Central memory CD8-positive, alpha-beta T cell (primary cell): ENCODE data around the gene TRMT11.
"Not testable (repeated sequence)": the region's sequence is repeated elsewhere in the genome, so short reads cannot be mapped to it uniquely, and the experiment has no call there.

Source experiments
- ATAC-seq: fragments of 150-1000 bp; cut with Tn5 transposase; replicated peaks from 2 replicates; pipeline ENCODE4 v1.10.0; 2022; ENCODE audit warnings: mild to moderate bottlenecking, moderate FRiP score, moderate number of reproducible peaks; ENCODE audit not compliant: poor library complexity, severe bottlenecking; ENCODE audit errors: extremely low read depth
- DNase-seq, 2 donors: peaks; one replicate each; pipeline ENCODE4 v3.0.0; 2021; ENCODE audit warnings: low spot score in 2 of 2
- H3K27ac Mint-ChIP-seq: one replicate; pipeline ENCODE4 v1.8.0; 2022; ENCODE audit warnings: low read depth, mild to moderate bottlenecking, moderate library complexity, mixed read lengths
- H3K27me3 Mint-ChIP-seq: one replicate; pipeline ENCODE4 v1.8.0; 2022; ENCODE audit warnings: mixed read lengths
- H3K36me3 Mint-ChIP-seq: one replicate; pipeline ENCODE4 v1.8.0; 2022; ENCODE audit warnings: mild to moderate bottlenecking, moderate library complexity, mixed read lengths; ENCODE audit not compliant: insufficient read depth
- H3K4me1 Mint-ChIP-seq: one replicate; pipeline ENCODE4 v1.8.0; 2022; ENCODE audit warnings: mixed read lengths
- H3K4me3 Mint-ChIP-seq: one replicate; pipeline ENCODE4 v1.8.0; 2022; ENCODE audit warnings: mild to moderate bottlenecking, moderate library complexity, mixed read lengths
- H3K9me3 Mint-ChIP-seq: one replicate; pipeline ENCODE4 v1.8.0; 2022; ENCODE audit warnings: mixed read lengths

TRMT11 gene

GRCh38 chr6:125962900-125963497 lies 23.3 kb upstream of the TRMT11 start:
- ATAC-seq (no peak), DNase-seq (no peak)
- no peak overlapping the region for H3K4me3 Mint-ChIP-seq
- peaks cover 16% of the 10 kb centered on the region for H3K36me3 Mint-ChIP-seq
- peaks cover 12% of the 10 kb centered on the region for H3K4me1 Mint-ChIP-seq
- no peaks in the 10 kb centered on the region for H3K9me3 Mint-ChIP-seq
- H3K27me3 Mint-ChIP-seq: no peaks in the 10 kb centered on the region
- H3K27ac Mint-ChIP-seq: no peak overlapping the region

GRCh38 chr6:125963817-125964216 lies 22.5 kb upstream of the TRMT11 start:
- ATAC-seq: no peak
- no peak overlapping the region for H3K27ac Mint-ChIP-seq
- H3K4me1 Mint-ChIP-seq: peaks cover 20% of the 10 kb centered on the region
- no peaks in the 10 kb centered on the region for H3K27me3 Mint-ChIP-seq
- no peak overlapping the region for H3K4me3 Mint-ChIP-seq
- H3K9me3 Mint-ChIP-seq: no peaks in the 10 kb centered on the region
- DNase-seq: no peak
- peaks cover 22% of the 10 kb centered on the region for H3K36me3 Mint-ChIP-seq

GRCh38 chr6:125966569-125966968 lies 19.8 kb upstream of the TRMT11 start:
- Mint-ChIP-seq H3K9me3 (no peaks in the 10 kb centered on the region), H3K4me1 (peaks cover 31% of the 10 kb centered on the region), H3K27me3 (no peaks in the 10 kb centered on the region), H3K4me3 (no peak overlapping the region), H3K36me3 (peaks cover 19% of the 10 kb centered on the region), H3K27ac (peak overlapping the region; percentile 16)
- no peak for ATAC-seq
- no peak for DNase-seq

DNA sequence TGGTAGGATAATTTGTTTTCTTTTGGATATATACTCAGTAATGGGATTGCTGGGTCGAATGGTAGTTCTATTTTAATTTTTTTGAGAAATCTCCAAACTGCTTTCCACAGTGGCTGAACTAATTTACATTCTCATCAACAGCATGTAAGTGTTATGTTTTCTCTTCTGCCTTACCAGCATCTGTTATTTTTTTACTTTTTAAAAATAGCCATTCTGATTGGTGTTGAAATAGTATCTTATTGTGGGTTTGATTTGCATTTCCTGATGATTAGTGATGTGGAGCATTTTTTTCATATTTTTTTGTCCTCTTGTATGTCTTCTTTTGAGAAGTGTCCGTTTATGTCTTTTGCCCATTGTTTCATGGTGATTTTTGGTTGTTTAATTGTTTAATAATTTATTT lies 17.8 kb upstream of the TRMT11 start:
- no peak for DNase-seq
- Mint-ChIP-seq H3K27ac (peak overlapping the region; percentile 45), H3K4me1 (peaks cover 24% of the 10 kb centered on the region)

GRCh38 chr6:125970760-125971159 lies 15.6 kb upstream of the TRMT11 start:
- no peak overlapping the region for H3K27ac Mint-ChIP-seq
- ATAC-seq (no peak), DNase-seq (no peak)
- H3K27me3 Mint-ChIP-seq: no peaks in the 10 kb centered on the region
- H3K9me3 Mint-ChIP-seq: no peaks in the 10 kb centered on the region
- H3K4me1 Mint-ChIP-seq: peaks cover 24% of the 10 kb centered on the region
- peaks cover 21% of the 10 kb centered on the region for H3K36me3 Mint-ChIP-seq
- no peak overlapping the region for H3K4me3 Mint-ChIP-seq

More for the DNA sequence above, 17.8 kb upstream of the TRMT11 start:
- H3K36me3 Mint-ChIP-seq: peaks cover 24% of the 10 kb centered on the region
- no peak overlapping the region for H3K4me3 Mint-ChIP-seq
- no peaks in the 10 kb centered on the region for H3K9me3 Mint-ChIP-seq
- no peaks in the 10 kb centered on the region for H3K27me3 Mint-ChIP-seq
- ATAC-seq: no peak

- H3K27ac Mint-ChIP-seq, H3K4me3 Mint-ChIP-seq, ATAC-seq, H3K27me3 Mint-ChIP-seq, H3K9me3 Mint-ChIP-seq, DNase-seq: not testable (repeated sequence)
- Mint-ChIP-seq H3K36me3 (peaks cover 21% of the 10 kb centered on the region), H3K4me1 (peaks cover 24% of the 10 kb centered on the region)
Measured at GRCh38 chr6:125972478-125972877, 13.9 kb upstream of the TRMT11 start.

DNA sequence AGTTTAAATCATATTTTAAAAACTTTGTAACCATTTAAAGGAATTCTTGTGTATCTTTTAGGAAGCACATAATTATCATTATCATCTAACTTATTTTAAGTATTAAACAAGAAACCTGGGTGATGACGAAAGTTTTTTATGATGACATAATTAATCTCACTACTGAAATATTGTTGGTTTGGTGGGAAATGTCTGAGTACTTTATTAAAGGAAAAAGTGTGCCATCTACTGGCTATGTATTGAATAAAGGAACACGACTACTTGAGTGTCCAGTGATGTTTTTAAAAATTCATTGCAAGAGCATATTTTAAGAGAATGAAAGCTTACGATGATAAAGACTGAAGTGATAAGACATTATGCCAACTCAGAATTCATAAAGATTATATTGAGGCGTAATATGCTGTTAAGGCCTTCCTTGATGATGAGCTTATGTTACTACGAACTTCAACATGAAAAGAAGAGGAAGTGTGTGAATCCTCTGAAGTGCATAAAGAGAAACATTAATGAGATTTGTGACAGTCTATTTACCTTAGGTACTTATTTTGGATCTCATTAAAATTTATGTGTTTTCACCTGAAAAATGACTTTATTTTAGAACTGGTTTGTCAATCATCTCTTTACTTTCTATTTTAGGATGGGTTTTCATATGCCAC lies 12.0 kb upstream of the TRMT11 start:
- Mint-ChIP-seq H3K36me3 (peaks cover 15% of the 10 kb centered on the region), H3K9me3 (no peaks in the 10 kb centered on the region), H3K4me1 (peaks cover 10% of the 10 kb centered on the region), H3K27ac (no peak overlapping the region), H3K4me3 (no peak overlapping the region), H3K27me3 (no peaks in the 10 kb centered on the region)
- DNase-seq (no peak), ATAC-seq (peak; percentile 49)

DNA sequence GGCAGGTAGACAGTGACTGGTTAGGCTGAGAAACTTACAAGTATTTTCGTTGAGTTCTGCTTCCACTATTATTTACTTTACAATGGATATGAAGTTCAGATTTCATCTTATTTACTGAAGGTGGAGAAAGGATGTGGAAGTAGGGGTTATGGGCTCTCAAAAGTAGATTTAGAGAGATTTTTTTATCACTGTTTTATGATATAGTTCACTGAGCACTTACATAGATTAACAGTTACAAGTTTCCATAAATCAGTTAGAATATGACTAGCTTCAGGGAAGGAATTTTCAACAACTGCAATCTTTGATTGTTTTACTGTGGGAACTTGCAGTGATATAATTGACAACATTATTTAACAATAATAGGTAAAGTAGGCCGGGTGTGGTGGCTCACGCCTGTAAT lies 7.2 kb upstream of the TRMT11 start:
- DNase-seq: no peak
- no peak for ATAC-seq
- Mint-ChIP-seq H3K4me3 (no peak overlapping the region), H3K4me1 (peaks cover 5% of the 10 kb centered on the region), H3K27me3 (no peaks in the 10 kb centered on the region), H3K36me3 (peaks cover 12% of the 10 kb centered on the region), H3K9me3 (no peaks in the 10 kb centered on the region), H3K27ac (no peak overlapping the region)

DNA sequence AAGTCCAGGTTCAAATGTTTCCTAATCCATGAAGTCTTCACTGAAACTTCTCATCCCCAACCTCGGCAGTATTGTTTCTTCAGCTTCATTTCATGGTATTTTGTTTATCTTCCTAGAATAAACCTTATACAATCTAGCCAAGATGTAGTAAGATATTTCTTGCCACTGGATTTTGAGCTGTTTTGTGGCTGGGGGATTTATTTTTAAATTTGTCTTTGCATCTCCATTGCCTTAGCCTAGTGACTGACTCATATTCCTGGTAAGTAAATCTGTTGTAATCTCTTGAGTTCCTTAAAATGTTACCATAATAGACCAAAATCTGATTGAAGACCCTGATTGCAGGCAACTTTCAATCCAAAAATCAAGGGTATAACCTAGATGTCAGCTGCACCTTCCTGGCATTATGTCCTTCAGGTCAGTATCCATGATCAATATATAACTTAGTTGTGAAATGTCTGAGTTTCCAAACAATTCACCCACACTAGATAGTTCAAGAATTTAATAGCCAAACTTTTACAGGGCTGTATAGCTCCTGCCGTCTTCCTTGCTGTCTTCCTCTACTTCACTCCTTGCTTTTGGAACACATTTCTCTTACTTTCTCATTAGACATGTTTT lies 4.7 kb upstream of the TRMT11 start:
- ATAC-seq: no peak
- Mint-ChIP-seq H3K27ac (no peak overlapping the region), H3K36me3 (peaks cover 10% of the 10 kb centered on the region), H3K9me3 (no peaks in the 10 kb centered on the region), H3K27me3 (no peaks in the 10 kb centered on the region), H3K4me3 (no peak overlapping the region), H3K4me1 (no peaks in the 10 kb centered on the region)
- no peak for DNase-seq

- no peak overlapping the region for H3K27ac Mint-ChIP-seq
- no peaks in the 10 kb centered on the region for H3K9me3 Mint-ChIP-seq
- H3K4me3 Mint-ChIP-seq: no peak overlapping the region
- no peaks in the 10 kb centered on the region for H3K4me1 Mint-ChIP-seq
- no peak for ATAC-seq
- H3K36me3 Mint-ChIP-seq: peaks cover 6% of the 10 kb centered on the region
- DNase-seq: no peak
- no peaks in the 10 kb centered on the region for H3K27me3 Mint-ChIP-seq
Measured at GRCh38 chr6:125983246-125983945, 2.9 kb upstream of the TRMT11 start.

GRCh38 chr6:125984311-125984710 lies 2.0 kb upstream of the TRMT11 start:
- Mint-ChIP-seq H3K4me3 (no peak overlapping the region), H3K36me3 (peaks cover 4% of the 10 kb centered on the region), H3K27ac (no peak overlapping the region), H3K9me3 (no peaks in the 10 kb centered on the region), H3K4me1 (no peaks in the 10 kb centered on the region), H3K27me3 (no peaks in the 10 kb centered on the region)
- DNase-seq: no peak
- ATAC-seq: no peak

- H3K36me3 Mint-ChIP-seq: peaks cover 2% of the 10 kb centered on the region
- no peaks in the 10 kb centered on the region for H3K9me3 Mint-ChIP-seq
- H3K4me1 Mint-ChIP-seq: no peaks in the 10 kb centered on the region
- H3K27me3 Mint-ChIP-seq: no peaks in the 10 kb centered on the region
- DNase-seq (no peak), ATAC-seq (no peak)
- no peak overlapping the region for H3K4me3 Mint-ChIP-seq
- no peak overlapping the region for H3K27ac Mint-ChIP-seq
Measured at GRCh38 chr6:125985522-125985921, 818 bp upstream of the TRMT11 start.

DNA sequence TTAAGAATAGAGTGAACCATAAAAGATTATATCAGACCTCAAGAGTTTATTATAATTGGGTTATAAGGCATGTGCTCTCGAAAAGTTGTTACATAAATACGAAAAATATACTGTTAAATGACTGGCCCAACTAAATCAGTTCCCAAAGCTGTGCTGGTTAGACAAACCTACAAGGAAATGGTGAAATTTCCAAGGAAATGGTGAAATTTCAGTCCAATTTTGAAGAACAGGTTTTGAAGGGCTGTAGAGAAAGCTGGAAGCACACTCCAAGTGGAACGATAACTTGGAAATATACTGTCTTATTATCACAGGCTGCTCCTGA lies 400 bp upstream of the TRMT11 start:
- no peaks in the 10 kb centered on the region for H3K4me1 Mint-ChIP-seq
- no peak overlapping the region for H3K27ac Mint-ChIP-seq
- ATAC-seq (no peak), DNase-seq (no peak)
- no peaks in the 10 kb centered on the region for H3K9me3 Mint-ChIP-seq
- peaks cover 2% of the 10 kb centered on the region for H3K36me3 Mint-ChIP-seq
- no peak overlapping the region for H3K4me3 Mint-ChIP-seq
- H3K27me3 Mint-ChIP-seq: no peaks in the 10 kb centered on the region
